CD4-positive, alpha-beta memory T cell (primary cell): ENCODE results near the gene PIP4K2A. TPM values are rescaled to one million over a fixed set of nuclear protein-coding genes. Genes with fewer than 3 reads are reported as not detected.

ENCODE experiments used
- CTCF ChIA-PET: fragments of 350-600 bp; sonication (Branson Sonifier 250); formaldehyde crosslinking; loops from one replicate; lab custom pipeline; 2021; ENCODE audit warnings: inconsistent platforms; ENCODE audit not compliant: partially characterized antibody; lab: Charles Lee
- POLR2A ChIA-PET: fragments of 350-600 bp; sonication (Branson Sonifier 250); formaldehyde crosslinking; loops from one replicate; lab custom pipeline; 2021; ENCODE audit not compliant: partially characterized antibody; lab: Charles Lee
- DNase-seq, 5 donors: peaks; one replicate each; pipeline versions ENCODE4 v3.0.0 to v3.0.0-alpha.2; 2020 to 2022; ENCODE audit warnings: mixed read lengths in 1 of 5
- H3K27ac ChIP-seq: one replicate; pipeline ENCODE4 v1.7.0; 2013; ENCODE audit warnings: low read depth, low read length
- H3K27me3 ChIP-seq: 2 replicates; pipeline ENCODE4 v1.7.0; 2013; ENCODE audit warnings: mild to moderate bottlenecking, low read length, moderate library complexity; ENCODE audit not compliant: insufficient read depth
- H3K36me3 ChIP-seq: 2 replicates; pipeline ENCODE4 v1.7.0; 2013; ENCODE audit warnings: mild to moderate bottlenecking, low read length, moderate library complexity; ENCODE audit not compliant: insufficient read depth
- H3K4me1 ChIP-seq: 2 replicates; pipeline ENCODE4 v1.7.0; 2013; ENCODE audit warnings: mild to moderate bottlenecking, low read length, moderate library complexity; ENCODE audit not compliant: insufficient read depth
- H3K4me3 ChIP-seq, 2 donors: one replicate each; pipeline ENCODE4 v1.7.0; 2013; ENCODE audit warnings: low read length in 2 of 2, mild to moderate bottlenecking in 1 of 2
- H3K9me3 ChIP-seq, 2 donors: one replicate each; pipeline ENCODE4 v1.7.0; 2013; ENCODE audit warnings: low read length in 2 of 2, control low read depth in 1 of 2; ENCODE audit not compliant: control insufficient read depth in 1 of 2
- H3K27ac Mint-ChIP-seq, 7 donors: one replicate each; pipeline ENCODE4 v1.8.0; 2020 to 2021; ENCODE audit warnings: mixed read lengths in 7 of 7, mild to moderate bottlenecking in 6 of 7, inconsistent platforms in 3 of 7, moderate library complexity in 3 of 7
- H3K27me3 Mint-ChIP-seq, 2 donors: one replicate each; pipeline ENCODE4 v1.8.0; 2020 to 2021; ENCODE audit warnings: mixed read lengths in 2 of 2
- H3K36me3 Mint-ChIP-seq, 2 donors: one replicate each; pipeline ENCODE4 v1.8.0; 2020 to 2021; ENCODE audit warnings: mixed read lengths in 2 of 2, inconsistent platforms in 1 of 2, mild to moderate bottlenecking in 1 of 2
- H3K4me1 Mint-ChIP-seq, 4 donors: one replicate each; pipeline ENCODE4 v1.8.0; 2020 to 2021; ENCODE audit warnings: mixed read lengths in 4 of 4, mild to moderate bottlenecking in 1 of 4
- H3K4me3 Mint-ChIP-seq, 8 donors: one replicate each; pipeline ENCODE4 v1.8.0; 2020 to 2021; ENCODE audit warnings: mixed read lengths in 8 of 8, mild to moderate bottlenecking in 7 of 8, moderate library complexity in 6 of 8, inconsistent platforms in 3 of 8
- H3K9me3 Mint-ChIP-seq, 8 donors: one replicate each; pipeline ENCODE4 v1.8.0; 2020 to 2021; ENCODE audit warnings: mixed read lengths in 8 of 8, mild to moderate bottlenecking in 5 of 8, inconsistent platforms in 3 of 8, moderate library complexity in 1 of 8
- intact Hi-C: fragments of 100-400 bp; cut with micrococcal nuclease; formaldehyde crosslinking; loops from one replicate; pipeline ENCODE4 v1.15.1; 2023
- polyA plus RNA-seq, 2 donors: library from polyadenylated mRNA; unstranded; fragments of 300-500 nt; fragmentation: Illumina TruSeq; gene quantifications; one replicate each; pipeline ENCODE4 v1.2.3, GENCODE V29; 2021
- total RNA-seq, 2 experiments: library from RNA; stranded (reverse); gene quantifications; one replicate each; pipeline ENCODE4 v1.2.3, GENCODE V29; 2021

PIP4K2A gene
- total and polyA plus RNA-seq, 4 experiments from 2014 or later, result 33.4 to 179 (median 129) TPM

DNA sequence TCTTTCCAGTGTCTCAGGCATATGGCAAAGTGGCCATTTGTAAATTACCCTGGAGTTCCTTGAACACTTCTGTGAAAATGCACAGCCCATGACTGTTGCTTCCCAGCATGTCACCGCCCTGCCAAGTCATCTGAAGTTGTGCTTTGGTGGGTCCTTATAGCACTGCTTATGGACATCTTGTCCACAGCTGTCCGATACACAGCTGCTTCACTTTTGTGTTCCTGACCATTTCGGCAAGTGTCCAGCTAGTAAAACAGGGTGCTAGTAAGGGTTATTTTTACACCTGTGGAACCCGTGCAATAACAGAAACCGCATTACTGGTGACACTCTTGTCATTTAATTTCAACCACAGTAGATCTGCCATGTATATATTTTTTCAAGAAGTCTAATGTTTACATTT, 29.7 kb downstream of the PIP4K2A start:
- peaks cover 0 to 3% (median 0%) of the 10 kb centered on the region in 8 donors for H3K9me3 Mint-ChIP-seq

DNA sequence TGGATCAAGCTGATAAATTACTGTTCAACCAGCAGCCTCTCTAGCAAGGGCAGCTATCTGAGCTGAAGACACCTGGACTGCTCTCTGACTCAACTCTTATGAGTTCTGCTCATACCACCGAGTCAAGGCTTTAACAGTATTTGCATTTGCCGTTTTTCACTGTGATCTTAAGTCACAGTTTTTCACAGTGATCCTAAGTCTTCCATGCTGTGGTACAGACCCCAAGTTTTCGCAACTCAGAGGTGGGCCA, 31.3 kb downstream of the PIP4K2A start:
- no peaks in the 10 kb centered on the region for H3K27me3 Mint-ChIP-seq
- peaks cover 100% of the 10 kb centered on the region for H3K4me1 ChIP-seq
- H3K36me3 ChIP-seq, result no peaks in the 10 kb centered on the region
- H3K4me1 Mint-ChIP-seq, result peaks cover 72 to 96% (median 87%) of the 10 kb centered on the region in 4 donors
- intact Hi-C loops, result loop anchor here (2.0 to 10.0 kb wide), 2 partner anchors 36 to 248 kb away; no protein-coding TSS in a partner anchor
- no peaks in the 10 kb centered on the region for H3K9me3 ChIP-seq
- no peaks in the 10 kb centered on the region for H3K27me3 ChIP-seq
- peak overlapping the region; percentile 93 to 100 (median 97) for H3K27ac Mint-ChIP-seq
- peak overlapping the region; percentile 27 to 92 (median 79) for H3K4me3 Mint-ChIP-seq
- DNase-seq, result no peak
- H3K4me3 ChIP-seq, result peak overlapping the region in 1 of 2 donors; percentile 15
- H3K36me3 Mint-ChIP-seq, result peaks cover 5 to 11% of the 10 kb centered on the region in 2 donors
- H3K9me3 Mint-ChIP-seq, result peaks cover 0 to 3% (median 0%) of the 10 kb centered on the region in 8 donors
- H3K27ac ChIP-seq, result peak overlapping the region; percentile 81
- POLR2A ChIA-PET, result interaction anchor here (1.0 to 10.7 kb wide), 20 partner anchors 10 to 86 kb away, joined by 3 to 191 read pairs (median 9); partner anchors contain the start of gene PIP4K2A
- CTCF ChIA-PET, result interaction anchor here (0.9 to 4.1 kb wide), 10 partner anchors 10 to 69 kb away, joined by 3 to 15 read pairs (median 4); no protein-coding TSS in a partner anchor

More for the DNA sequence above, 29.7 kb downstream of the PIP4K2A start:
- CTCF ChIA-PET, result interaction anchor here (1.0 to 4.0 kb wide), 2 partner anchors 27 to 30 kb away, joined by 3 to 15 read pairs; no protein-coding TSS in a partner anchor
- H3K36me3 ChIP-seq, result no peaks in the 10 kb centered on the region
- Mint-ChIP-seq H3K27me3 (no peaks in the 10 kb centered on the region), H3K4me3 (peak overlapping the region in 7 of 8 donors; percentile 42 to 92 (median 75)), H3K4me1 (peaks cover 75 to 96% (median 87%) of the 10 kb centered on the region in 4 donors), H3K36me3 (peaks cover 5 to 11% of the 10 kb centered on the region in 2 donors), H3K27ac (peak overlapping the region; percentile 93 to 100 (median 97))
- H3K27ac ChIP-seq, result peak overlapping the region; percentile 47
- peaks cover 100% of the 10 kb centered on the region for H3K4me1 ChIP-seq
- H3K4me3 ChIP-seq, result no peak overlapping the region
- intact Hi-C loops, result loop anchor here (1.0 to 10.0 kb wide), 2 partner anchors 9 to 250 kb away; no protein-coding TSS in a partner anchor
- POLR2A ChIA-PET, result interaction anchor here (0.8 to 10.7 kb wide), 7 partner anchors 8 to 73 kb away, joined by 3 to 191 read pairs (median 28); partner anchors contain the start of gene PIP4K2A
- H3K9me3 ChIP-seq, result no peaks in the 10 kb centered on the region
- no peak for DNase-seq
- no peaks in the 10 kb centered on the region for H3K27me3 ChIP-seq

DNA sequence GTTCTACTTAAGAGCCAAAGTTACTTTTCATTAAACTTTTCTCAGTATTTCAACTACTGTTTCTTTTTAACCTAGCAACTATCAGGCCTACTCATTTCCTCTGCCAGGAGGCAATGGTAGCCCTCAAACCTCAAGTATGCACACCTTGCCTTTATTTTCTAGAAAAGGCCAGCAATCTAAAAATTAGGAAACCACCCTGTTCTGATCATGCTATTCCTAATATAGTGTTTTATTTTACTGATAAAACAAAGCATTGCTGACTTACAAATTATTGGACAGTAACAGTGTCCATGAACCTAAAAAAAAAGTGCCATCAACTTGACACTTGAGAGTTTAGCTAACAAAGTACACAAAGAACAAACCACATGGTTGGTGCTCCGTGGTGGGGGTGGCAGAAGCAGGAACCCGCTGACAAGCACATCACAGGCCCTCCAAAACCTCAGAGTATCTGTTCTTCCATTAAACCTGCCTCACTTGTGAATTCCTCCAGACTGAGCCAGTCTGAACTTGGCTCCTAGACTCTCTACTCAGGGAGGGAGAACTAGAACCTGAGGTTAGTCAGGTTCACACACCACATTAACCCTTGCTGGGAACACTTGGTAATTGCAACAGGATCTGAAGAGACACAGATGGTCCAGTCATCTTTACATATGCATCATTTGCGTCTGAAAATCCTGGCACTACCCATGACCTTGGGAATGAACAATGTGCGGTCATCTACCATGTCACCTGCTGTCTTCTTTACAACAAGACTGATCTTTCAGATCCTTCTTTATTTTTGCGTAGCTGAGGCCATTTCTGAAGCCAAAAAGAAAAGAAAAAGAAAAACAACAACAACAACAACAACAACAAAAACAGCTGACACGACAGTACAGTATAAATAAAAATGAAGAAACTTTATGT, 31.9 kb downstream of the PIP4K2A start:
- H3K36me3 Mint-ChIP-seq, result peaks cover 5 to 11% of the 10 kb centered on the region in 2 donors
- H3K4me3 ChIP-seq, result peak overlapping the region in 1 of 2 donors; percentile 15
- peak overlapping the region; percentile 93 to 100 (median 97) for H3K27ac Mint-ChIP-seq
- ChIA-PET CTCF (interaction anchor here (0.6 to 4.1 kb wide), 19 partner anchors 10 to 164 kb away, joined by 3 to 15 read pairs (median 3); no protein-coding TSS in a partner anchor), POLR2A (interaction anchor here (1.0 to 10.7 kb wide), 26 partner anchors 9 to 86 kb away, joined by 3 to 191 read pairs (median 8); partner anchors contain the start of gene PIP4K2A)
- H3K27me3 Mint-ChIP-seq, result no peaks in the 10 kb centered on the region
- H3K27ac ChIP-seq, result peak overlapping the region; percentile 81
- DNase-seq, result peak; percentile 77 to 86 (median 81)
- H3K27me3 ChIP-seq, result no peaks in the 10 kb centered on the region
- peaks cover 0 to 3% (median 0%) of the 10 kb centered on the region in 8 donors for H3K9me3 Mint-ChIP-seq
- peaks cover 100% of the 10 kb centered on the region for H3K4me1 ChIP-seq
- H3K4me1 Mint-ChIP-seq, result peaks cover 75 to 96% (median 88%) of the 10 kb centered on the region in 4 donors
- intact Hi-C loops, result loop anchor here (1.0 to 10.0 kb wide), 5 partner anchors 16 to 248 kb away; partner anchors contain the start of gene PIP4K2A
- peak overlapping the region; percentile 65 to 92 (median 82) for H3K4me3 Mint-ChIP-seq
- H3K9me3 ChIP-seq, result no peaks in the 10 kb centered on the region
- no peaks in the 10 kb centered on the region for H3K36me3 ChIP-seq

DNA sequence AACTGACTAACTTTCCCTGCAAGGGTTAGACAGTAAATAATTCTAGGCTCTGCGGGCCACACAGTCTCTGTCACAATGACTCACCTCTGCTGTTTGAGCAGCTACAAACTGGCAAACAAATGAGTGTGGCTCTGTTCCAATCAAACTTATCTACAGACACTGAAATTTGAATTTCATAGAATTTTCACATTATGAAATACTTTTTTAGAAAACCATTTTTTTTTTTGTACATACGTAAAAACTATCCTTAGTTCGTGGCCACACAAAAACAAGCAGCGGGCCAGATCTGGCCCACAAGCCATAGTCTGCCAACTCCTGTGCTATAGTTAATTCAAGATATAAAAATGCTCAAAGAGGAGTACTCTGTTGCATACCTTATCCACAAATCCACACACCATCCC, 32.6 kb downstream of the PIP4K2A start:
- no peaks in the 10 kb centered on the region for H3K27me3 Mint-ChIP-seq
- peaks cover 0 to 3% (median 0%) of the 10 kb centered on the region in 8 donors for H3K9me3 Mint-ChIP-seq
- Histone ChIP-seq H3K27me3 (no peaks in the 10 kb centered on the region), H3K27ac (peak overlapping the region; percentile 81), H3K36me3 (no peaks in the 10 kb centered on the region), H3K9me3 (no peaks in the 10 kb centered on the region), H3K4me3 (no peak overlapping the region), H3K4me1 (peaks cover 100% of the 10 kb centered on the region)
- H3K27ac Mint-ChIP-seq, result peak overlapping the region; percentile 93 to 100 (median 97)
- peaks cover 76 to 96% (median 88%) of the 10 kb centered on the region in 4 donors for H3K4me1 Mint-ChIP-seq
- DNase-seq, result peak in 4 of 5 donors; percentile 48 to 88 (median 56)
- H3K4me3 Mint-ChIP-seq, result peak overlapping the region; percentile 65 to 92 (median 82)
- intact Hi-C loops, result loop anchor here (1.0 to 10.0 kb wide), 6 partner anchors 15 to 247 kb away; partner anchors contain the start of gene PIP4K2A
- POLR2A ChIA-PET, result interaction anchor here (0.8 to 10.7 kb wide), 23 partner anchors 10 to 84 kb away, joined by 3 to 191 read pairs (median 7); partner anchors contain the start of gene PIP4K2A
- peaks cover under 1 to 12% of the 10 kb centered on the region in 2 donors for H3K36me3 Mint-ChIP-seq
- CTCF ChIA-PET, result interaction anchor here (0.6 to 4.1 kb wide), 13 partner anchors 10 to 164 kb away, joined by 3 to 15 read pairs (median 3); no protein-coding TSS in a partner anchor

DNA sequence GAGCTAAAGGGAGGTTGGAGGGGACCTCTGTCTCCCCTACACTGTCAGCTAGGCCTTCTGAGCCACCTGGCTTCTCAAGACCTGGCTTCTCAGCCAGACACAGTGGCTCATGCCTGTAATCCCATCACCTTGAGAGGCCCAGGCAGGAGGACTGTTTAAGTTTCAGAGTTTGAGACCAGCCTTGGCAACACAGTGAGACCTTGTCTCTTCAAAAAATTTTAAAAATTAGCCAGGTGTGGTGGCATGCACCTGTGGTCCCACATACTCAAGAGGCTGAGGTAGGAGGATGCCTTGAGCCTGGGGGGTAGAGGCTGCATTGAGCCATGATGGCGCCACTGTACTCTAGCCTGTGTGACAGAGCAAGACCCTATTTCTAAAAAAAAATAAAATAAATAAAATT, 33.1 kb downstream of the PIP4K2A start:
- Histone ChIP-seq H3K4me1 (peaks cover 100% of the 10 kb centered on the region), H3K4me3 (no peak overlapping the region), H3K9me3 (no peaks in the 10 kb centered on the region), H3K27me3 (no peaks in the 10 kb centered on the region), H3K36me3 (no peaks in the 10 kb centered on the region), H3K27ac (peak overlapping the region; percentile 70)
- POLR2A ChIA-PET, result interaction anchor here (0.8 to 10.7 kb wide), 17 partner anchors 10 to 84 kb away, joined by 3 to 191 read pairs (median 10); partner anchors contain the start of gene PIP4K2A
- Mint-ChIP-seq H3K9me3 (peaks cover 0 to 3% (median 0%) of the 10 kb centered on the region in 8 donors), H3K27ac (peak overlapping the region; percentile 86 to 97 (median 93)), H3K36me3 (peaks cover 0 to 12% of the 10 kb centered on the region in 2 donors), H3K4me3 (peak overlapping the region in 7 of 8 donors; percentile 29 to 76 (median 64)), H3K27me3 (no peaks in the 10 kb centered on the region), H3K4me1 (peaks cover 78 to 97% (median 91%) of the 10 kb centered on the region in 4 donors)
- intact Hi-C loops, result loop anchor here (1.0 to 10.0 kb wide), 2 partner anchors 70 to 246 kb away; no protein-coding TSS in a partner anchor
- DNase-seq, result no peak
- CTCF ChIA-PET, result interaction anchor here (0.9 to 4.1 kb wide), 11 partner anchors 10 to 93 kb away, joined by 3 to 15 read pairs (median 3); no protein-coding TSS in a partner anchor

DNA sequence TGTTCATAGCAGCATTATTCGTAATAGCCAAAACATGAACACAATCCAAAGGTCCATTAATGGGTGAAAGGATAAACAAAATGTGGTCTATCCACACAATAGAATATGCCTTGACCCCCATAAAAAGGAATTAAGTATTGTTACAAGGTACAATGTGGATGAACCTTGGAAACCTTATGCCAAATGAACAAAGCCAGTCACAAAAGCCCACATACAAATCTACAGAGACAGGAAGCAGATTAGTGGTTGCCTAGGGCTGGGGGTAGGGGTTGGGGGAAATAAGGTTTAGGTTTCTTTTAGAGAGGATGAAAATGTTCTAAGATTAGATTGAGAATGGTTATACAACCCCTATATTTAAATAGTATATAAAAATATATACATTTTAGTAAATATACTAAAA, 34.8 kb downstream of the PIP4K2A start:
- Mint-ChIP-seq H3K9me3 (peaks cover 0 to 3% (median 0%) of the 10 kb centered on the region in 8 donors), H3K4me1 (peaks cover 75 to 97% (median 90%) of the 10 kb centered on the region in 4 donors), H3K27ac (peak overlapping the region; percentile 44 to 97 (median 81)), H3K27me3 (no peaks in the 10 kb centered on the region), H3K4me3 (peak overlapping the region; percentile 17 to 71 (median 56)), H3K36me3 (peaks cover 3 to 12% of the 10 kb centered on the region in 2 donors)
- H3K4me3 ChIP-seq, result no peak overlapping the region
- intact Hi-C loops, result loop anchor here (10.0 kb wide), 1 partner anchor 245 kb away; no protein-coding TSS in a partner anchor
- CTCF ChIA-PET, result interaction anchor here (0.8 kb wide), 1 partner anchor 24 kb away, joined by 4 read pairs; no protein-coding TSS in a partner anchor
- H3K4me1 ChIP-seq, result peaks cover 100% of the 10 kb centered on the region
- POLR2A ChIA-PET, result interaction anchor here (2.8 to 10.7 kb wide), 4 partner anchors 10 to 47 kb away, joined by 13 to 191 read pairs (median 92); partner anchors contain the start of gene PIP4K2A
- H3K9me3 ChIP-seq, result no peaks in the 10 kb centered on the region
- DNase-seq, result peak; percentile 37 to 55 (median 43)
- H3K27ac ChIP-seq, result peak overlapping the region; percentile 16
- H3K36me3 ChIP-seq, result no peaks in the 10 kb centered on the region
- no peaks in the 10 kb centered on the region for H3K27me3 ChIP-seq
